GM21526 (cell line): ENCODE data around the gene CHD3.

Experiments used
- ATAC-seq: cut with Tn5 transposase; IDR thresholded peaks from one replicate; pipeline ENCODE4 v1.9.1; 2021; ENCODE audit warnings: moderate library complexity; ENCODE audit not compliant: unreplicated experiment, low FRiP score

CHD3 gene

DNA sequence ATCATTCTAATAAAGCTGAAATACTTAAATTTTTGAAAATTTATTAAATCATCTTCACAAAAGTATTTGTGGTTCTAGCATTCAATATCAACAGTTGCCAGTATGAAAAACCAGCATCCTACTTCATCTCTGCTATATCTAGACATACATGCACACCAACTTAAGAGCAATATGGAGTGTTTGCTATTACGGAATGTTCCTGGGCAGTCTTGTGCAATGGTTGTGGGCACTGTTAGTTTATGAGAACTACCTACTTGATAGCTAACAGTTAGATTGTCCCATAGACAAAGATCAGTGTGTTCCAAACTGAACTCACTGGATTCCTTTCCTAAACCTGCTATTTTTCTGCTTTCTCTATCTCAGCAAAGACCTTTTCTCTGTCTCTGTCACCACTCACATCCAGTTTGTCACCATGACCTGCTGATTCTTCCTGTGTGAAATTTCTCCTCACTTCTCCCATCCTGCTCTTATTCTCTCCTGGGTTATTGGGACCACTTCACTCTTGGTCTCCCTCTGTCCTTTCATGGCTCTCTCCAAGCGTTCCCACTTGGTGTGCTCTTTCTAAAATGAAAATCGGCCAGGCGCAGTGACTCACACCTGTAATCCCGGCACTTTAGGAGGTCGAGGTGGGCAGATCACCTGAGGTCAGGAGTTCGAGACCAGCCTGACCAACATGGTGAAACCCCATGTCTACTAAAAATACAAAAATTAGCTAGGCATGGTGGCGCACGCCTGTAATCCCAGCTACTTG is 71.1 kb downstream of the CHD3 start:
- ATAC-seq = no peak

DNA sequence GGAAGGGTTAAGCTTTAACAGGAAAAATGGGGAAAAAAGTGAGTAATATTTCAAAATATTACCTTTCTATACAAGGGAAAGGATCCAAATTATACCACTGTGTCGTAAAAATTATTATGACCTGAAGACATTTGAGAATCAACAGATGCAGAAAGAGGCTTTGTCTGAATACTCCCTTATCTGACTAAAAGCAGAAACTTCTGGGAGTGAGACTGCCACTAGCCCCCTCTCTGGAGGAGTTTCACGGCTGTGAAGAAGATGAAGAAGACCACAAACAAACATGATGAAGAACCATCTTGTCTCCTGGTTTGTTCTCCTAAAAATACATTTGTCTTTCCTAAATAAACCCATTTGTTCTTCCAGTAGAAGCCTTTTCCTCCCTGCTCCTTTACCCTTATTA is 72.8 kb downstream of the CHD3 start:
- no peak for ATAC-seq
